ENCODE data around the gene ATF6B.

DNA sequence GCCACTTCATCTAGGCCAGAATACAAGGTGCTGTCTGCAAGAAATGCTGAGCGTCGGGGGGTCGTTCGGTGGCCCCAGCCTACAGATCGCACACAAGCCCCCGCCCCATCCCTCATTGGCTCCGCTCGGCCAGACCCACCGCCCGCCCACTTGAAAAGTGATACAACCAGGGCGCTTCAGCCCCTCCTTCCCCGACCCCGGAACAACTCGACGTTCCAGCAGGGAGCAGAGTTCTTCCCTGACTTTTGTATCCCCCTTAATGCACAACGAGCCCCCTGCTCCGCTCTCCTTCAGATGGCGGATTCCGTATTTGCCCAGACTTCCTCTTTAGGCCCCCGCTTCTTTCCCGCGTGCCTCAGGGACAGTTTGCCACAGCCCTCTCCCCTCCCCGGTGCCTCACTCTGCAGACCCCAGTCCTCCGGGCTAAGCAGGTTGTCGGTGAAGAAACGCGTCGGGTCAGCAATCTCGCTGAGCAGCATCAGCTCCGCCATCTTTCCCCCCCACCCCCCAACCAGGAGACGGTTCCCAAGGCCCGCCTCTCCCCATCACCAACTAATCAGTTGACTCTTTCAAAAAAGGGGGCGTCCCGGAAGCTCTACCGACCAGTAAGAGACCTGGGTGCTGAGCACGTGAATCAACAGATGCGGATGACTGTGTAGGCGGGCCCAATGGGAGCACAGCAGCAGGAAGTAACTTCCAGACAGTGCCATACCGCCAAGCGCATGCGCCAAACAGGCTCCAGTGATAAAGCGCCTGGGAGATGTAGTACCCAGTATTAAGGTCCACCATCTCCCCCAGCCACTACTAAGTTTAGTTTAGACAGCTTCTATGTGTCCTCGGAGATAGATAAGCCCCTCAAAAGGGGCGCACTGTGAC, at the start of gene ATF6B:
- peak; percentile 83 for TF ChIP-seq POLR2A (IDR thresholded peaks at IDR 0.05; ENCODE audit: low read length)
- TF ChIP-seq GATA1 (IDR thresholded peaks at IDR 0.05; ENCODE audit: low read depth, low read length) = no peak
